Left ventricle myocardium inferior (tissue), 1 donor: ENCODE data around the gene CTBS. TPM values are rescaled to one million over a fixed set of nuclear protein-coding genes. Genes with fewer than 3 reads are reported as not detected.

Experiments used
- DNase-seq: peaks from one replicate; pipeline ENCODE4 v3.0.0-alpha.2; 2020
- H3K27ac ChIP-seq: fragments of 200-600 bp; replicated peaks from 2 replicates; pipeline ENCODE4 v1.8.0; 2021
- H3K27me3 ChIP-seq: fragments of 200-600 bp; 2 replicates; pipeline ENCODE4 v1.8.0; 2021; ENCODE audit warnings: low read depth
- H3K36me3 ChIP-seq: fragments of 200-600 bp; 2 replicates; pipeline ENCODE4 v1.8.0; 2021
- H3K4me1 ChIP-seq: fragments of 200-600 bp; 2 replicates; pipeline ENCODE4 v1.8.0; 2021
- H3K4me3 ChIP-seq: fragments of 200-600 bp; 2 replicates; pipeline ENCODE4 v1.8.0; 2021; ENCODE audit warnings: mild to moderate bottlenecking, moderate library complexity
- H3K9me3 ChIP-seq: fragments of 200-600 bp; replicated peaks from 2 replicates; pipeline ENCODE4 v1.8.0; 2021
- intact Hi-C: fragments of 100-400 bp; cut with micrococcal nuclease; formaldehyde crosslinking; loops from one replicate; pipeline ENCODE4 v1.11.0; 2022
- total RNA-seq: library from RNA; stranded (reverse); fragmentation: NEBNext Ultra II Directional; extraction: Animal tissue kit (Norgen Biotek cat#: 25700); gene quantifications from one replicate; pipeline ENCODE4 v1.2.1, GENCODE V29; 2021
- TF ChIP-seq, protein P1 (sequence below): fragments of 200-600 bp; IDR thresholded peaks from 2 replicates; pipeline ENCODE4 v1.8.0; 2021; ENCODE audit warnings: antibody characterized with exemption, mild to moderate bottlenecking, borderline replicate concordance
- donor health status: DM: no; HTN: yes; CAD: no; lungs with severe emphysema.

The CTBS gene
- total RNA-seq, 1 donor from 2014 or later = 6.2 TPM

DNA sequence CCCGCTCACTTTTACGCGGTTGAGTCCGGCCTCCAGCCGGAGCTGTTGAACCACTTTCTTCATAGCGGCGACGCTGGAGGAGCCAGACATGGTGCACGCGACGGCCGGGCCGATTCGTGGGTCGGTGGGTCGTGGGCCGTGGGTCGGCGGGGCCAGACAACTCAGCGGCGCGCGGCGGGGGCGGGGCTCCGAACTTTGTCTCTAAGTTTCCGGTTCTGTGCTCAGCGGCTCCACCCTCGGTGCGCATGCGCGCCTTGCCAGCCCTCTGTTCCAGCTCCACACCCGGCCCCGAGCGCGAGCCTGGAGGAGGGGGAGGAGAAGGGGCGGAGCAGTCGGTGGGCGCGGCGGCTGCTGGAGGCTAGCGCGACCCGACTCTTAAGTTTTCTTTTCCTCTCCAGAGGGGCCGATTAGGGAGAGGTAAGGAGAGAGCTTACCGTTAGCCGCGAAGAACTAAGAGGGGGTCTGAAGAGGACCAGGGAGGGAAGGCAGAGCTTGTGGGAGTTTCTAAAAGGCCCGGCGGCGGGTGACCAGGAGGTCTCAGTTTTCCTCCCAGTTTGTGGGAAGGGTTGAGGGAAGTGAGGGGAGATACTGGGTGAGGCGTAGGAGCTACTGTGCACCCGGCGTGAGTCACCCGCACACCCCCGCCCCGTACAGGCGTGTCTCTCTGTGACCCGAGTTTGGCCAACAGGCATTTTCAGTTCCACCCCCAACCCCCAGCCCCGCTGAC, 68.1 kb downstream of the CTBS start, which contains the start of the genes GNG5 and SPATA1:
Gene GNG5, minus strand, starts transcription at position 580 of the 727 bp plus-strand sequence. Its CDS starts 490 bp downstream, at position 90.
Gene SPATA1, plus strand, starts transcription at position 385 of the 727 bp plus-strand sequence. CDS start 9,974 bp downstream, outside the sequence.
- peak within 1 kb of the TSS; percentile 84 for H3K4me3 ChIP-seq
- peaks cover 12% of the 10 kb centered on the region for H3K36me3 ChIP-seq
- intact Hi-C loops = no loop called here
- H3K4me1 ChIP-seq = peaks cover 57% of the 10 kb centered on the region
- TF ChIP-seq, protein P1, sequence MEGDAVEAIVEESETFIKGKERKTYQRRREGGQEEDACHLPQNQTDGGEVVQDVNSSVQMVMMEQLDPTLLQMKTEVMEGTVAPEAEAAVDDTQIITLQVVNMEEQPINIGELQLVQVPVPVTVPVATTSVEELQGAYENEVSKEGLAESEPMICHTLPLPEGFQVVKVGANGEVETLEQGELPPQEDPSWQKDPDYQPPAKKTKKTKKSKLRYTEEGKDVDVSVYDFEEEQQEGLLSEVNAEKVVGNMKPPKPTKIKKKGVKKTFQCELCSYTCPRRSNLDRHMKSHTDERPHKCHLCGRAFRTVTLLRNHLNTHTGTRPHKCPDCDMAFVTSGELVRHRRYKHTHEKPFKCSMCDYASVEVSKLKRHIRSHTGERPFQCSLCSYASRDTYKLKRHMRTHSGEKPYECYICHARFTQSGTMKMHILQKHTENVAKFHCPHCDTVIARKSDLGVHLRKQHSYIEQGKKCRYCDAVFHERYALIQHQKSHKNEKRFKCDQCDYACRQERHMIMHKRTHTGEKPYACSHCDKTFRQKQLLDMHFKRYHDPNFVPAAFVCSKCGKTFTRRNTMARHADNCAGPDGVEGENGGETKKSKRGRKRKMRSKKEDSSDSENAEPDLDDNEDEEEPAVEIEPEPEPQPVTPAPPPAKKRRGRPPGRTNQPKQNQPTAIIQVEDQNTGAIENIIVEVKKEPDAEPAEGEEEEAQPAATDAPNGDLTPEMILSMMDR = no peak
- H3K9me3 ChIP-seq = peaks cover 16% of the 10 kb centered on the region
- peak within 1 kb of the TSS; percentile 98 for H3K27ac ChIP-seq
- no peaks in the 10 kb centered on the region for H3K27me3 ChIP-seq
- DNase-seq = peak; percentile 99

DNA sequence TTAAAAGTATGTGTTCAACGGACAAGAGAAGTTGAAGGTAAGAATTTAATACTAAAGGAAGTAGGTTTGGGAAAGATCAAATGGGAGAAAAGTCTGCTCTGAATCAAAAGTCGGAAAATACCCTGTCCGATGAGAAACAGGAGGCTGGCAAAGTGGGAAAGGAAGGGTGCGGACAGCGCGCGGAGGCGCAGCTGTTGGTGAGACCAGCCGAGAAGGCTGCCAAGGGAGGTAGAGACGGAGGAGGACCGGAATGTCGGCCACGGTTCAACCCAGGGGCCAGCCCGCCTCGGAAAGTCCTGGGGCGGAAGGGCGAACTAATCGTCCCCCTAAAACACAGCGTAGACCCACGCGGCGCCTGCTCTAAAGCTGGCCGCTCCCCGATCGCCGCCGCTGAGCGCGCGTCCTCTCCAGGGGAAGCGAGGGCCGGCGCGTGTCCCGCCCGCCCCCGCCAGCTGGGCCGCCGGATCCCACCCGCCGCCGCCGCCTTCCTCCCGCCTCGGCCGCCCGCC, 68.7 kb downstream of the CTBS start:
- peaks cover 15% of the 10 kb centered on the region for H3K36me3 ChIP-seq
- TF ChIP-seq, protein P1 = no peak
- peak overlapping the region; percentile 84 for H3K4me3 ChIP-seq
- H3K9me3 ChIP-seq = peaks cover 13% of the 10 kb centered on the region
- intact Hi-C loops = no loop called here
- H3K27ac ChIP-seq = peak overlapping the region; percentile 98
- no peaks in the 10 kb centered on the region for H3K27me3 ChIP-seq
- H3K4me1 ChIP-seq = peaks cover 63% of the 10 kb centered on the region
- peak; percentile 74 for DNase-seq

DNA sequence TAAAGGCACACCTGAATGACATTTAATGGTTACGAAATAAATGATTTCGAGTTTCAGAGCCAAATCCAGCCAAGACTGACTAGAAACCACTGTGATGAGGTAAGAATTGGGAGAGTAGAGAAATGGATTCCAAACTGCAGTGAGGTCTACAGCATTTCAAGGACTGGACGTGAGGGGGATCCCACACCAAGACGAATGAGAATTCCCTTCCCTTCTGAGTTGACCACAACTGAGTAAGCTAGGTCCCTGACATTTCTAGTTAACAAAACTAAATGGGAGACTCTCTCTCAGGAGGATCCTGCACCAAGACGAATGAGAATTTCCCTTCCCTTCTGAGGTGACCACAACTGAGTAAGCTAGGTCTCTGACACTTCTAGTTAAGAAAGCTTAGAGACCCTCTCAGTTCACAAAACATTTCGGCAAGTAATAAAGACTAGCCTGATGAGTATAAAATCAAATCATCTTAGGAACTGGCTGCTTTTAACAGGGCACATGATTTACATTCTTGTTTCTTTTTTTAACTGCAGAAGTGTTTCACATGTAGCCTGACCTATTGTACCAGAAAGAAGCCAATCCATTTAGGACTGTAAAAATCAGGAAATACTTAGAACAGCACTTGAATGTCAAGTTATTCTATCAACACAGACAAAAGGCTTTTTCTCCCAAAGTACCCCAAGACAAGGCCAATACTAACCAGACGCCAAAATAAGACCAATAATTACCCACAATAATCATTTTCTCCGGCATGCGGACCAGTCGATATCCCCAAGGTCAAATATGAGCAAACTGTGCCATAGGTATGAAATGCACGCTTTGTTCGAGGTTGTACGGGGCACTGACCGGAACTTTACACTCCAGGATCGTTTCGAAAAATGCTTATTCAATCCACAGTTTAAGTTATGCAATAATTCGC, 69.4 kb downstream of the CTBS start:
- Histone ChIP-seq H3K27ac (peak overlapping the region; percentile 98), H3K27me3 (no peaks in the 10 kb centered on the region), H3K4me3 (peak overlapping the region; percentile 84), H3K4me1 (peaks cover 70% of the 10 kb centered on the region), H3K36me3 (peaks cover 19% of the 10 kb centered on the region), H3K9me3 (peaks cover 11% of the 10 kb centered on the region)
- DNase-seq = no peak
- intact Hi-C loops = no loop called here
- TF ChIP-seq, protein P1 = no peak

DNA sequence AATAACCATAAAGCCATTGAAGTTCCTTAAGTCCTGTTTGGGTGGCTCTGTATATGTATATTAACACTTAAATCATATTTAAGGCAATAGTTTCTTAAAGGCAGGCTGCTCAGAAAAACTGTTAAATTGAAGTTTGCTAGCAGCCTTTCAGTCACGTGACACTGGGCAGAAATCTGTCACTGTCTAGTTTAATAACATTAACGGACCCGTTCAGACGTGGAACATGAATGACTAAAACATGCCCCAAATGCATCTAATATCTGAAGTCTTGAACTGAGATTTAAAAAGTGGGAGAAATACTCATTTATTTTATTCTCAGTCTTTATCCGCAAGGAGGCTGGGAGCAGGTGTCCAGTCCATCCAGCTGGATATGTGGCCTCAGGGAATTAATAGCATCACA, 71.3 kb downstream of the CTBS start:
- H3K27ac ChIP-seq = peak overlapping the region; percentile 98
- intact Hi-C loops = no loop called here

More for the DNA sequence above, 71.3 kb downstream of the CTBS start:
- Histone ChIP-seq H3K36me3 (peaks cover 31% of the 10 kb centered on the region), H3K9me3 (no peaks in the 10 kb centered on the region), H3K4me1 (peaks cover 84% of the 10 kb centered on the region), H3K4me3 (peak overlapping the region; percentile 84), H3K27me3 (no peaks in the 10 kb centered on the region)
- TF ChIP-seq, protein P1 = no peak
- no peak for DNase-seq

Other genes starting within 250 kb of the CTBS start
- gene DNASE2B, start 176.0 kb downstream of the CTBS start, total RNA-seq = not detected
- 34.9 TPM for gene RPF1, start 95.2 kb downstream of the CTBS start, total RNA-seq
- 0.66 TPM for gene SPATA1, start 68.1 kb downstream of the CTBS start, total RNA-seq
- 170 TPM for gene GNG5, start 67.9 kb downstream of the CTBS start, total RNA-seq
- 11.9 TPM for gene SSX2IP, start 116.0 kb upstream of the CTBS start, total RNA-seq